Stimulated activated CD8-positive, alpha-beta memory T cell treated with anti-CD3 and anti-CD28 coated beads, Interleukin-7, amount 100 ng/mL, for 48 hours (primary cell): ENCODE measurements around the gene GLI2.

Source experiments
- DNase-seq, 2 donors: peaks; one replicate each; pipeline ENCODE4 v3.0.0-alpha.2; 2020; ENCODE audit warnings: low read depth in 1 of 2; ENCODE audit errors: extremely low read depth in 1 of 2

GLI2 gene

GRCh38 chr2:120737340-120738101, 1.9 kb downstream of the GLI2 start:
- no peak for DNase-seq

GRCh38 chr2:120738117-120738516, 2.4 kb downstream of the GLI2 start:
- DNase-seq, result no peak

GRCh38 chr2:120738786-120739437, 3.2 kb downstream of the GLI2 start:
- no peak for DNase-seq

- DNase-seq, result no peak
Observed at GRCh38 chr2:120739438-120740090, 3.9 kb downstream of the GLI2 start.

- no peak for DNase-seq
Observed at GRCh38 chr2:120740375-120740764, 4.7 kb downstream of the GLI2 start.

GRCh38 chr2:120740765-120741524, 5.3 kb downstream of the GLI2 start:
- no peak for DNase-seq

- DNase-seq, result no peak
Observed at GRCh38 chr2:120741571-120742561, 6.2 kb downstream of the GLI2 start.

- no peak for DNase-seq
Observed at GRCh38 chr2:120743657-120744056, 8.0 kb downstream of the GLI2 start.

GRCh38 chr2:120744817-120745216, 9.1 kb downstream of the GLI2 start:
- no peak for DNase-seq

GRCh38 chr2:120745420-120746111, 9.9 kb downstream of the GLI2 start:
- no peak for DNase-seq

GRCh38 chr2:120746144-120746543, 10.5 kb downstream of the GLI2 start:
- no peak for DNase-seq

GRCh38 chr2:120747281-120747680, 11.6 kb downstream of the GLI2 start:
- DNase-seq, result no peak

GRCh38 chr2:120747706-120748105, 12.0 kb downstream of the GLI2 start:
- DNase-seq, result no peak

GRCh38 chr2:120748310-120748709, 12.6 kb downstream of the GLI2 start:
- no peak for DNase-seq

GRCh38 chr2:120748741-120749140, 13.1 kb downstream of the GLI2 start:
- DNase-seq, result no peak

- no peak for DNase-seq
Observed at GRCh38 chr2:120749506-120750431, 14.1 kb downstream of the GLI2 start.

GRCh38 chr2:120750488-120751210, 15.0 kb downstream of the GLI2 start:
- no peak for DNase-seq

- no peak for DNase-seq
Observed at GRCh38 chr2:120751553-120751952, 15.9 kb downstream of the GLI2 start.
